NCI-H446 (cell line): ENCODE data around the gene GOLGA6L7.
"Not testable (repeated sequence)": the region's sequence is repeated elsewhere in the genome, so short reads cannot be mapped to it uniquely, and the experiment has no call there.

Experiments used
- DNase-seq, 2 experiments: peaks; one replicate each; lab custom pipeline; 2025; lab: John Stamatoyannopoulos, UW

Gene GOLGA6L7

DNA sequence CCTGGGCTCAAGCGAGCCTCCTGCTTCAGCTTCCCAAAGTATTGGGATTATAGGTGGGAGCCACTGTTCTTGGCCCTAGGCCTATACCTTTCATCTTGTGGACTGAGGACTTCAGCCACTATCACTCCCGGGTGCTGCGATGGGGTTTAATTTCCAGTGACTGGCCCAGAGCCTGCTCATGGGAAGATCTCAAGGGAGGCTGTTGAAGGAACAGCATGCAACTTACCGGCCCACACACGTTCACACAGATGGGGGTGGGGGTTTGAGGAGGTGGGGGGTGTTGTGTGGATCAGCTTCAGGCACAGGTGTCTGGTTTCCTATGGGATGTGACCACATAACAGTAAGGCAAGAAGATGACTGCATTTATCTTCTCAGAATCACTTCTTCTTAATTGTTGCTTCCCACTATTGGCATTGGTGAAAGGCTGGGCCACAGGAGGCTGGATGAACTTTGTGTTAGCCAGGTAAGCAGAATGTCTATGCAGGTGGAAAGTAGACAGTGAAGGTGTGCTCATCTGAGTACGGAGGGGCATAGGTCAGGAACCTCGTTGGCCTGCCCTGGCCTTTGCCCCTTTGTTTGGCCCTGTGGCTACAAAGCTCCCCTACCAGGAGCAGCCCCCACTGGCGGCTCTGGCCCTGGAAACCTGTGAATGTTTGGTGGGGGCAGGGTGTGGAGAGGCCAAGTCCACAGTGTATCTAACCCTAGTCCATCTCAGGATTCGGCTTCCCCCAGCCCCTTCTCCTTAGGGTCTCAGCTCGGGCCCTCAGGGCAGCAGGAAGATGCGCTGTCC is 35.9 kb upstream of the GOLGA6L7 start:
- no peak for DNase-seq

DNA sequence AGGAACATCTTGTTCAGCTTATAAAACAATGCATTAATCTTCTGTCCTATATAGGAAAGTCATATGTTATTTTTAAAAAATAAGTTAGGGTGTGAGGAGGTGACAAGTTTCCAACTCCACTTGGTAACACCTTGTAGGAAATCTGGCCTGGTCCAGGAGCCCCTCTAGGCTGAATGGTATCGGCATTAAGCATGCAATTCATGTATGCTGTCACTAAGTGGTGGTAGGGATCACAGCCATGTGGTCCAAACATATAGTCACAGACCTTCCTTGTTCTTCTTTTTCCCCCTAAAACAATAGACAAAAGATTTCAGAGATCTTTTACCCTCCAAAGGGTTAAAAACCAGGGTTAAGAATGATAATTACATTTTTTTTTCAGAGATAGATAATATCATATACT is 33.2 kb upstream of the GOLGA6L7 start:
- DNase-seq: no peak

DNA sequence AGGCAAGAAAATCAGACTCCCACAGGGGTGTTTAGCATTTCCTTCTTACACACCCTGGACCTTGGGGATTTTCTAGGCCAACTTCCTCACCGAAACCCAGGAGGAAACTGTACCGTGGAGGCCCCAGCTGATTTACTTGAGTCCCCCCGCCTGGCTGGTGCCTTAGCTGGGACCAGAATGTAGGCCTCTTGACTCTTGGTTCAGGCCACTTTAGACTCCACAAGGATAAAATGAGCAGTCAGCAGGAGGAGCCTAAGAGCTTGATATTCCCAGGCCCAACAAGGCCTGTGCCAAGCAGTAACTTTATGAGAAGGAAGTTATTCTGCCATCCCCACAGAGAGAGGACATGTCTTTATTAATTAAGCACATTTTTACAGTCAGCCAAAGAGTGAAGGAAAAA is 32.7 kb upstream of the GOLGA6L7 start:
- DNase-seq: peak in 1 of 2 experiments; percentile 15

- no peak for DNase-seq
Measured at GRCh38 chr15:28880680-28881079, 32.2 kb upstream of the GOLGA6L7 start.

DNA sequence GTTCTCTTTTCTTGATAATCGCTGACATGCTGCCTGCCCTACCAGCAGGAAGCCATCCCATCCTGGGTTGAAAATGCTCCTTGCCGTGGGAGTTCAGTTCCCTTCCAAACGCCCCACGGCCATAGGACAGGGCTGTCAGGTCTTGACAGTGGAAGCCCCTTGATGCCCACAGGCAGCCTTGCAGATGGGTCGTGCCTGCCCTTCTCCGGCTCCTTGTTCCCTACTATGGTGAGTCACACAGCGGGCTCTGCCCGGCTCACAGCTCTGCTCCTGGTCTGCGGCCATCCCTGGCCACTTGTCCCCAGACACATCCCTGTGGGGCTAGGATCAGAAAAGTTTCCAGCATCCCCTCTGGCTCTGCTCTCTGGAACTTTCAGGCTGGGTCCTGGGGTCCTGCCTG is 31.1 kb upstream of the GOLGA6L7 start:
- no peak for DNase-seq

- DNase-seq: no peak
Measured at GRCh38 chr15:28878209-28878608, 29.8 kb upstream of the GOLGA6L7 start.

GRCh38 chr15:28876845-28877185 is 28.4 kb upstream of the GOLGA6L7 start:
- no peak for DNase-seq

GRCh38 chr15:28876131-28876844 is 27.8 kb upstream of the GOLGA6L7 start:
- DNase-seq: no peak

DNA sequence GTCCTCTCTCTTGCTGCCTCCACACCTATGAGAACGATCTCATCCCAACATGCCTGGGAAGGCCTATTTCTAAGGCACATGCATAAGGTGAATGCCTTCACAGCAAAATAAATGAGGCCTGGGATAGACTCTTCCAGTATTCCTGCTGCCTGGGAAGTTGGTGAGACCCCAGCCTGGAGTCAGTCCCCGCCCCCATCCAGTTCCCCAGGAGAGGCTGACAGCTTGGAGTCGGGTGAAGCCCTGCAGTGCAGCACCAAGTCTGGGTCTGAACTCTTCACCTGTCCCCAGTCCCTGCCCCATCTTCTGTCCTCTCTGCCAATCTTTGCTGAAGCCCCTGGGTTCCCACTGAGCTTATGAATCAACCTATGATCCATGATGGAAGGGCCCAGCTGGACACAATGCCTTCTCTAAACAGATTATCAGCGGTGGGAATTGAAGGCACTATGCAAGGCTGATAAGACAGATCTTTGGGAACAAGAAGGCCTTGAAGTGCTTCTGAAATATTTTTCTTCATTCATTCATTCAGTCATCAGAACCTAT is 27.1 kb upstream of the GOLGA6L7 start:
- DNase-seq: no peak

- peak; percentile 11 to 42 for DNase-seq
Measured at GRCh38 chr15:28873585-28874190, 25.2 kb upstream of the GOLGA6L7 start.

- no peak for DNase-seq
Measured at GRCh38 chr15:28873006-28873405, 24.6 kb upstream of the GOLGA6L7 start.

- no peak for DNase-seq
Measured at GRCh38 chr15:28871168-28871567, 22.7 kb upstream of the GOLGA6L7 start.

DNA sequence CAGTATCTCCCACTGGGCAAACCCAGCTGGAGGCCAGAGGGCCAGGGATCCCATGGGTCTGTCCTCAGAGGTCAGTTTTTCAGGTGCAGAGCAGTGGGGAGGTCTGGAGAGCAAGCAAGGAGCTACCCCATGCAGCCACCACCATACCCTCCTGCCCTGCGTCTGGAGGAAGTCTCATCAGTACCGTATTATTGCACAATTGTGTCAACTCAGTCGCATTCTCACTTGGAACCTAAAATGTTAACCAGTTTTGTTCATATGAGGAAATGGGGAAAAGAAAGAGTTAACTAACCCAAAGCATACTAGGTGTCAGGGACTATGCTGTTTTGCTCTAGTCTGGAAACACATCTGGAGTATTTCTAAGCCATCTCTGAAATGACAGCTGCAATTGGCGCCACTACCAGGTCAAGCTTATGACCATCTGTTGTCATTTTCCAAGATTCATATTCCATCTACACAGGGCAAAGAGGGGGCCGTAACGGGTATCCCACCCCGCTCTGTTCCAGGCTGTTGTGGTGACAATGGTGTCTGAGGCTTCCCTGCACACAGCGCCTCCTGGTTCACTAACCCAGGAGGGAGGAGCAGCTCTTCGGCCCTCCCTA is 20.4 kb upstream of the GOLGA6L7 start:
- no peak for DNase-seq

DNA sequence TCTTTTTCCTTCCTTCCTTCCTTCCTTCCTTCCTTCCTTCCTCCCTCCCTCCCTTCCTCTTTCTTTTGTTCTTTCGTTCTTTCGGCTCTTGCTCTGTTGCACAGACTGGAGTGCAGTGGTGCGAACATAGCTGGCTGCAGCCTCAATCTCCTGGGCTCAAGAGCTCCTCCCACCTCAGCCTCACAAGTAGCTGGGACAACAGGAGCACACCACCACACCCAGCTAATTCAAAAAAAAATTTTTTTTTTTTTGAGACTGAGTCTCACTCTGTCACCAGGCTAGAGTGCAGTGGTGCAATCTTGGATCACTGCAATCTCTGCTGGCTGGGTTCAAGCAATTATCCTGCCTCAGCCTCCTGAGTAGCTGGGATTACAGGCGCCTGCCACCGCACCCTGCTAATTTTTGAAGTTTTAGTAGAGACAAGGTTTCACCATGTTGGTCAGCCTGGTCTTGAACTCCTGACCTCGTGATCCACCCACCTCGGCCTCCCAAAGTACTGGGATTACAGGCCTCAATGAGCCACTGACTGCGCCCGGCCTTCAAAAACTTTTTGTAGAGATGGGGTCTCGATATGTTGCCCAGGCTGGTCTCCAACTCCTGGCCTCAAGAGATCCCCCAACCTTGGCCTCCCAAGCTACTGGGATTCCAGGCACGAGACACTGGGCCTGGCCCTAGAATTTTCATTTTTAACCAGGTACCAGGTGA is 13.3 kb upstream of the GOLGA6L7 start:
- DNase-seq: not testable (repeated sequence)

DNA sequence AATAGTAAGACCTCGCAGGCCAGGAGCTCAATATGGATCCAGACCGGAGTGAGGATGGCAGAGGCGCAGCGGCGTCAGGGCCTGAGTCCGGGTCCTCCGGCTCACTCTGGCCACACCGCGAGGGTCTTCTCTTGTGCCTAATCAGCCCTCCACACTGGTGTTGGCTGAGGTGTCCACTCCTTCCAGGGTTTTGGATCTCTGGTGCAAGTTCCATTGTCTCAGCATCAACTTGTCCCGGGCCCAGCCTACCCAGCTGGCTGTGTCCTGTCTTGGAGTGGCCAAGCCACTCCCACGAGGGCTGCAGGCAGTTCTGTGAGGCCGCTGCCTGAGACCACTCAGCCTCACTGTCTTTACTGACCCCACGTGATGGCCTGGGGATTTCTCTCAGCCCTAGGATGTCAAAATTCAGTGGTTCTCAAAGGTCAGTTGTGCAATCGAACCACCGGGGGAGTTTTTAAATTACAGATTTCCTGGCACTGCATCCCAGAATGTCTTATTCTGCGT is 12.6 kb upstream of the GOLGA6L7 start:
- DNase-seq: no peak

DNA sequence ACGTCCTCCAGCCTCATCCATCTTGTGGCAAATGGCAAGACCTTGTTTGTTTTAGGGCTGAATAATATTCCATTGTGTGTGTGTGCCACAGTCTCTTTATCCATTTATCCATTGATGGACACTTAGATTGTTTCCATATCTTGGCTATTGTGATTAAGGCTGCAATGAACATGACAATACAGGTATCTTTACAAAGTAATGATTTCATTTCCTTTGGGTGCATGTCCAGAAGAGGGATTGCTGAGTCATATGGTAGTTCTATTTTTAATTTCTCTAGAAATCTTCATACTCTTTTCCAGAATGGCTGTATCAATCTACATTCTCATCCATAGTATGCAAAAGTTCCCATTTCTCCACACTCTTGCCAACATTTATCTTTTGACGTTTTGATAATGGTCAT is 6.1 kb upstream of the GOLGA6L7 start:
- not testable (repeated sequence) for DNase-seq

DNA sequence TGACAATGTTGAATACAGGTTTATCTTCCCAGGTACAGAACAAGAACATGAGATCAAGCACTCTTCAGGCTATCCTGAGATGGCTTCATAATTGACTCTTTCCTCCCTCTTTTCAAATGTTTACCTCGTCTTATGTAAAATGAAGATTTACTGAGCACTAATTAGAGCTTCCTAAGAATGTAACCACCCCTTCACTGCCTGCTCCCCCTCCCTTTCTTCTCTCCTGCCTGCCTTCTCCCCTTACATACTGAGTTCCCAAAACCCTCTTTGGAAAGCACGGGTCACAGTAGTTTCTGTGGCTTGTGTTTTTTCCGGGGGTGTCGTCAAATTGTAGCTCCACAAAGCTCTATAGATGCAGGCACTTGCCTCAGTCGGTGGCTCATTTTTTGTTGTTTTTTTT is 5.2 kb upstream of the GOLGA6L7 start:
- not testable (repeated sequence) for DNase-seq

DNA sequence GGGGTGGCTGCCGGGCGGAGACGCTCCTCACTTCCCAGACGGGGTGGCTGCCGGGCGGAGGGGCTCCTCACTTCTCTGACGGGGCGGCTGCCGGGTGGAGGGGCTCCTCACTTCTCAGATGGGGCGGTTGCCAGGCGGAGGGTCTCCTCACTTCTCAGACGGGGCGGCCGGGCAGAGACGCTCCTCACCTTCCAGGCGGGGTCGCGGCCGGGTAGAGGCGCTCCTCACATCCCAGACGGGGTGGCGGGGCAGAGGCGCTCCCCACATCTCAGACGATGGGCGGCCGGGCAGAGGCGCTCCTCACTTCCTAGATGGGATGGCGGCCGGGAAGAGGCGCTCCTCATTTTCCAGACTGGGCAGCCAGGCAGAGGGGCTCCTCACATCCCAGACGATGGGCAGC is 1.3 kb upstream of the GOLGA6L7 start:
- not testable (repeated sequence) for DNase-seq

DNA sequence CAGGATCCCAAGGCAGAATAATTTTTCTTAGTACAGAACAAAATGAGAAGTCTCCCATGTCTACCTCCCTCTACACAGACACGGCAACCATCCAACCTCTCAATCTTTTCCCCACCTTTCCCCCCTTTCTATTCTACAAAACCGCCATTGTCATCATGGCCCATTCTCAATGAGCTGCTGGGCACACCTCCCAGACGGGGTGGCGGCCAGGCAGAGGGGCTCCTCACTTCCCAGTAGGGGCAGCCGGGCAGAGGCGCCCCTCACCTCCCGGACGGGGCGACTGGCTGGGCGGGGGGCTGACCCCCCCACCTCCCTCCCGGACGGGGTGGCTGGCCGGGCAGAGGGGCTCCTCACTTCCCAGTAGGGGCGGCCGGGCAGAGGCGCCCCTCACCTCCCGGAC is 827 bp upstream of the GOLGA6L7 start:
- DNase-seq: not testable (repeated sequence)

- not testable (repeated sequence) for DNase-seq
Measured at GRCh38 chr15:28847959-28848358, 485 bp downstream of the GOLGA6L7 start.

DNA sequence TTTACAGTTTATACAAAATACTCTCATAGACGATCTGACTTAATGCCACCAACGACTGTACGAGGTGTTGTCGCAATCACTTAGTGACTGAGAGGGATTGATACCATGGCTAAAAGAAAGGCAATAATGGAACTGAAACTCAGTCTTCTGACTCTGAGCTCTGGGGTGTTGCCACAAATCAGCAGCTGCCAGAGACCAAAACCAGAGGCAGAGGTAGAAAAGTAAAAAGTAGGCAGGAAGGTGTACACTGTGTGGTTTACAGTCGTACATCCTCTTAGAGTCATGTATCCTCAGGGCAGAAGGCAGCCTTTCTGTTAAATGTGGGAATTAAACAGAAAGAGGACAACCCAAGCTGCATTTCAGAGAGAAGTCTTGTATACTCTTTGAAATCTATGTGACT is 1.2 kb downstream of the GOLGA6L7 start:
- not testable (repeated sequence) for DNase-seq

- not testable (repeated sequence) for DNase-seq
Measured at GRCh38 chr15:28844147-28844546, 4.3 kb downstream of the GOLGA6L7 start.
